GM19395 (cell line): ENCODE results near the gene RNU2-63P.
A peak's percentile ranks its signal among the peaks of the same experiment; 100 is the strongest.
"Not testable (repeated sequence)": the region's sequence is repeated elsewhere in the genome, so short reads cannot be mapped to it uniquely, and the experiment has no call there.

Experiments
- ATAC-seq: cut with Tn5 transposase; IDR thresholded peaks from one replicate; pipeline ENCODE4 v1.9.1; 2021; ENCODE audit warnings: mild to moderate bottlenecking, moderate library complexity; ENCODE audit not compliant: unreplicated experiment

Gene RNU2-63P

DNA sequence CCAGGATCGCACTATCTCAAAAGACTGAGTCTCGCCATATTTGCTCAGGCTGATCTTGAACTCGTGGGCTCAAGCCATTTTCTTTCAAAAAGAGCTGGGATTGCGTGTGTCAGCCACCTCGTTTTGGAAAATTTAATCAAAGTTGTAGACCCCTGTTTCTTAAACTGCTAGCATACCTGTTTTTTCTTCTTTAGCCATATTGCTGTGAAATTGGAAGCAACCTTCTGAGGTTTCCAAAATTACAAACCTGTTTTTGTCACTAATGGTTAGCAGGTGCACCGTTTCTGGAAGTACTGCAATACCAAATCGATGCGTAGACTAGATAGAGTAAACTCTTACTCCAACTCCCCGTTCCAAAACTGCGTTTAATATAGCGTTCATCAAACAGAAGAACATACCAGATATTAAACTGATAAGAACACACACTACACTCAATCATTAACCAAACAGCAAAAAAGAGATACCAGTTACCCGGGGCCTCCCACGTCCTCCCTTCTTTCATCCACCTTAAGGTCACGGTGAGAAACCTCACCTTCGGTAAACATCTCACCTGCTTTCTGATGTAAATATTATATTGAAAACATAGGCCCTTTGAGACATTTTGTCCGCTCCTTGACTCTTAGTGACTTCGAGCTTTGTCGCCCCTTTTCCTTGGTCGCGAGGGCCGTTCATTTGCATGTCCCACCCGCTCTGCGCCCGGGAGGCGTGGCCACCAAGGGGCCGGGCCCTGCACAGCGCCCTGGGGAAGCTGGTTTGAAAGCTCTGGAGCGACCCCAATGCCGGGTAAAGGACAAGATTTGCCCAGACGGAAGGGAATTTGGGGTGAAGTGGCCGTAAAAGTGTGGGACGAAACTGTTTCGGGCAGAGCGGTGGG is at the start of gene RNU2-63P:
RNU2-63P (minus strand) TSS at position 462 of the 874 bp plus-strand sequence.
- ATAC-seq = peak; percentile 88

DNA sequence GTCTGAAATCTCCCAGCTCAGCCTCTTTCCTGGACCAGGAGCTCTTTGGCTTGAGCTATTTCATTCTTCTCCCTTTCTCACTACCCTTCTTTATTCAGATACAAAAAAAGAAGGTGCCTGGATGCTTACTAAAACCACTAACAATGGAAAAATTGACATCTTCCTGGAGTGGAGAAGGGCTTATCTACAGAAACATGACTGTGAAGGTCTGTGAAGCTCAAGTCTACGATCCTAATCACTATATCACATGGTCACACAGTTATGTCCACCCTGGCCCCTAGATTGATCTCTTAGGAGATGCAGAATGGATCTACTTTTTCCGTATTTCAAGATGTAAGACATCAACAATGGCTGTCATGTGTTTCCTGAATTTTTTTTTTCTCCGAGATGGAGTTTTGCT is 44.9 kb upstream of the RNU2-63P start:
- no peak for ATAC-seq

DNA sequence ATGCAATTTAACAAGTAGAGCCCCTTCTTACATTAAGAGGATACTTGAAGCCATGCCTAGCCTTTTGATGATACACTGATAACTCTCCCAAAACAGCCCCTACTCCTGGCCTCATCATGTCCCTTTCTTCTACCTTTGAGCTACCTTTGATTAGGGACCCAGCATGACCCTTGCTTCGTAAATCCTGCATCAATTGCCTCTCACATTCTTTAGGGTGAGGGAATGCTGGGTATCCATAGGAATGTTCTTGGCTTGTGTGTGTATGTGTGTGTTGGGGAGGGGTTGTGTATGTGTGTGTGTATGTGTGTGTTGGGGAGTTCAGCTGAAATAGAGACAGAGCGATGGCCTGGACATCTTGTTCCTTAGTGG is 44.5 kb upstream of the RNU2-63P start:
- no peak for ATAC-seq

DNA sequence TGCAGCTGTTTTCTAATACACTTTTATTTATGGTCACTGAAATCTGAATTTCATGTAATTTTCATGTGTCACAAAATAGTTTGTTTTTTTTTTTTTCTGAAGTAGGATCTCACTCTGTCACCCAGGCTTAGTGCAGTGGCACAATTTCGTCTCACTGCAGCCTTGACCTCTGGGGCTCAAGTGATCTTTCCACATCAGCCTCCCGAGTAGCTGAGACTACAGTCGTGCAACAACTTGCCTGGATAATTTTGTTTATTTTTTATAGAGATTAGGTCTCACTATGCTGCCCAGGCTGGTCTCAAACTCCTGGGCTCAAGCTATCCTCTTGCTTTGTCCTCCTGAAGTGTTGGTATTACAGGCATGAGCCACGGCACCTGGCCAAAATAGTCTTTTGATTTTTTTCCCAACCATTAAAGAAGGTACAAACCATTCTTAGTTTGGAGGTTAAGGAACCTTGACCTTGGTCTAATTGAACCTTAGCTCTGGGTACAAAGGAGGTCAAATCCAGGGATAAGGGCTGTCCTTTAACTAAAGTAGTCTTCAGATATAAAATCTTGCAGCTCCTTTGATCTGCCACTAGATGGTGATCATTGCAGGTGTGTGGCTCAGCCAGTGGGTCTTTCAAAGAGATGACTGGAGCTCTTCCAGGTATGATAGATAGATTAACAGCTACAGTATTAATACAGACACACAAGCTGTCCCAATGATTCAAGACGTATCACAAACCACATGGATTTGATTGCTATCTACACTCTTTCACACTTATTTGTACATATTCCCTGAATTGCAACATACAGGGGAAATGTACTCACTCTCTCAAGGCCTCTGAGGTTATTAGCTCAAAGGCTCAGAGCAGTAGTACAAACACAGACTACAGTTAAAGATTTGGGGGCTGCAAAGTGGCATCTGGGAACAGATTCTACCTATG is 43.9 kb upstream of the RNU2-63P start:
- peak; percentile 40 for ATAC-seq

DNA sequence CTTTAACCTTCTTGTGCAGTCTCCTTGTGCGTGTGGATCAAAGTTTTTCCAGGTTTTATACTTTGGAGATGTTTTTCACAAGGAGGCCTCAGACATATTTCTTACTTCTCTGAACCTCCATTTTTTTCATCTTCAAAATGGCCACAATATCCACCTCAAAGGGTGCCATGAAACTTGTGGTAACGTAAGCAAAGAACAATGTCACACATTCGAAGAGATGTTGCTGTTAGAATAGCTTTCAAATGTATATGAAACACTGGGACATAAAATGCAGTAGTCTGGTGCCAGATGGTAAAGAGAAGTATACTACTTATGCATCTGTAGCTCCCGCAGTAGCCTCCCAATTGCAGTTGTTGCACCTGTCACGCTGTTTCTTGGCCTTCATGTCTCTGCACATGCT is 41.8 kb upstream of the RNU2-63P start:
- ATAC-seq = no peak

DNA sequence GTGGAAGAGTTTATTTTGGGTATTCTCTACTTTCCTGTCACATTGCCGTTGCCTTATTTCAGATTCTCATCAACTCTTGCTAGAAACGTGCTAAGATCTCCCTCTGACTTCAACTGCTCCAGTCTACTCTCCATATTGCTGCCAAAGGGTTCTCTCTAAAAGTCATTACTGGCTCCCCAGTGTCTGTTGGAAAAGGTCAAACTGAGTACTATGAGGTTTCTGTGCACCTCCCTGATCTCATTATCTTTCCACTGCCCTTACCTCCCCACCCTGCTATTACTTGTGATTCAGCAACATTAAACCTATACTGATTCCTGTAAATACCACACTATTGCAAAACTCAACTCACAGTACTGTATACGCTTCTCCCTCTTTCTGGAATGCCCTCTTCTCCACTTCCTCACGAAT is 41.1 kb upstream of the RNU2-63P start:
- no peak for ATAC-seq

DNA sequence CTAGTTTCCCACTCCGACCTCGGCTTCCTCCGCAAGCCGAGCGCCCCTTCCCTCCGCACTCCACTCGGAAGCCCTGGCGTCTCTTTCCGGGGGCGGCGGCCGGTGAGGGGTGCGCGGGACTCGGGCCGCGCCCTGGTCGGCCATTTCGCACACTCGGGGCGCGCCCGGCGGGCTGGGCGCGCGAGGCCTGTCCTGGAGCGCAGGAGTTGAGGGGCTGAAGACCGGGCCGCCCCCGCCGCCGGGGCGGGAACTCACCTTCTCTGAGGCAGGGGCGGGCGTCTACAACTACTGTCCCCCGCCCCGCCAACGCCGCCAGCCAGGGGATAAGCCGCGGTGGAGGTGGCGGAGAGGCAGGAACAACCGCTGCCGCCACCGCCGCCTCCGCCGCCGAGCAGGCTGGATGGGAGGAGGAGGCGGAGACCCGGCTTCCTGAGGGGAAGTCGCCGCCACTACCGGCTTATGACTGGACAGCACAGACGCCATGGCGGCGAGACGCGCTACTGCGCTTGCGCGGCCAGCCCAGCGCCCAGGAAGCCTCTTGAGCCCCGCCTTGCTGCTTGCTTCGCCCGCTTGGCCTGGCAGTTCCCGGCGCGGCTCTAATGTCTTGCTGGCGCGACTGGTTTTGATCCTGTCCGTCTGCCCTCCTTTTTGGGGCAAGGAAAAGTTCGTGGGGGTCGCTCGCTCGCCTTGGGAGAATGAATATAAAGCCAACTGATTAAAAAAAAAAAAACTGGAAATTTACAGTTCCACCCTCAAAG is 39.2 kb upstream of the RNU2-63P start, which contains the start of gene KRCC1:
KRCC1 (minus strand) TSS at position 413 of the 758 bp plus-strand sequence. CDS start 27,220 bp downstream, outside the sequence.
- ATAC-seq = peak; percentile 91

DNA sequence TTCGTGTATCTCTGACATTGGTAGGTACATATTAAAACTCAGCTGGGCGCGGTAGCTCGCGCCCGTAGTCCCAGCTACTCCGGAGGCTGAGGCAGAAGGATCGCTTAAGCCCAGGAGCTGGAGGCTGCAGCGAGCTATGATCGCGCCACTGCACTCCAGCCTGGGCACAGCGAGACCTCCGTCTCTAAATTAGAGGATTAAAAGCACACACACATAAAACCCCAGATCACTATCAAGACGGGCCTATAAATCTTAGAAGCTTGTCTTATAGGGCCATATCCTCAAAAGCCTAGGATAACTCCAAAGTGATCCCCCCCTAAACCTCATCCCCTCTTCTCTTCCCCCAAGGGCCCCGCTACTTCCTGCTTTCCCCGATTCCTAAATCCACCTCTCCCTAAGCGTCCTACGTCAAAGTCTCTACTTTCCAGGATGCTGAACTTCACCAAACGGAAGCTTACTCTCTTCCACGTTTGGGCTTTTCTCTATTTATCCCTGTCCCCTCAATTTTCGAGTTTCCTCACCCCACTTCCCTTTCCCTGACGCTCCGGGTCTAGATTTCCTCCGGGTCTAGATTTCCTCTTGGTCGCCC is 38.5 kb upstream of the RNU2-63P start:
- ATAC-seq = peak; percentile 1

DNA sequence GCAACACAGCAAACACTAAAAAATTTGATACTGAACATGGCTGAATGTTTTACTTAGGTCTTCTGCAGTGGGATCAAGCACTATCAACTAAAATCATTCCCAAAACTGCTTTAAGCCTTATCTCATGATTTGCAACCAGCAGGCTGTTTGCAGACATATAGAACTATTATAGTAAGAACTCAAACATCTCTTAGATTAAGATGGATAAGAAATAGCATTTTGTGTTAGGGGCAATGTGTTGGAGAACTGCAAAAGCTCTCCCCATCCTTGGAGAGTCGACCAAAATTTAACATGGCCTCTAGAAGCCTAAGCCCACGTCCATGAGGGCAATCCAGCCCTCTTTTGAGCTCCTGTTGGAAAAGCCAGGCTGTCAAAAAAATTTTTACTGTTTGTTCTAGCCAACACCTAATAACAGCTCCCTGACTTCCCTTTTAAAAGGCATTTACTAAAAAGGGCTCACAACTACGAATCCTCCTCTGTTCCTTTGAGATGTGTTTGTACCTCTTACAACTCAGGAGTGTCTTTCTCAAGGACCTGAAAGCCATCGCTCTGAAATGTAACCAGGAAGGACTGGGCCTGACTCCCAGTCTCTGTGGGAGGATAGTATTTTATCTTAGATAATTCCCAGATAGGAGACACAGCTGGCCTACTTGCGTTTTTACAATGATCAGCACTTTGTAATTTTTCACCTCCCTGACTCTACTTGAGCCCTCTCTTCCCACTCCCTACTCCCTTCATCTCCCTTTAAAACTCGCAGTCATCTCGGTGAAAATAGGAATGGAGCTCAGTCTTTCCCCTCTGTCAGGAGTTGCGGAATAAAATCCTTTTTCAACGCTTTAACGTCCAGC is 37.8 kb upstream of the RNU2-63P start:
- ATAC-seq = no peak

DNA sequence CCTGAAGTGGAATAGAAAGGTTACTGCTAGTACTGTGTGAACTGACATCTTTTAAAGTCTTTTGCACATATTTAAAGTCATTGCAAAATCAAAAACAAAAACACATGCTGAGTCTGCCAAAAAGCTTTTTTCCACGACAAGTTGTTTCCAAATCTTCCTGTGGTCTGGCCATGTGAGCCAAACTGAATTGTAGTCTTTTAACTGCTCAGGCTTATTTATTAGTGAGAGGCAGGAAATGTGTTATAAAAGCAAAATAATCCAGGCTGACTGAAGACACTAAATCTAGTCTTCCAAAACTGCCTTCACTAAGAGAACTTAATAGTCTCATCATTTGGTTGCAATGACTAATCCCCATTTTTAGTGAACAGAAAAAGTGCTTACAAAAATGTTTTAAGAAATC is 36.9 kb upstream of the RNU2-63P start:
- ATAC-seq = no peak

DNA sequence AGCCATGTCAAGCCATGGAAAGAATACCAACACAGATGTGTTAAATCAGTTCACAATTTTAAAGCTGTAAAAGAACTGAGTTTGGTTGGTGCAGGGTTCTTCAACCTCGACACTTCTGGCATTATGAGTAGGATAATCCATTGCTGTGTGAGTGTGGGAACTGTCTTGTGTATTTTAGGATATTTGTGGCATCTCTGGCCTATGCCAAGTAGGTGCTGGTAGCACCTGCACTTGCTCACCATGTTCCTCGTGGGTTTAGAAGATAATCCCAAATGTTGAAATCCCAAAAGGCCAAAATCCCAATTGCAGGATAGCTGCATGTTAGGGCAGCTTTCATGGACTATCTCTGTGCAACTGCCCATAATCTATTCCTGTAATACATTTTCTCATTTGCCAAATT is 35.4 kb upstream of the RNU2-63P start:
- no peak for ATAC-seq

DNA sequence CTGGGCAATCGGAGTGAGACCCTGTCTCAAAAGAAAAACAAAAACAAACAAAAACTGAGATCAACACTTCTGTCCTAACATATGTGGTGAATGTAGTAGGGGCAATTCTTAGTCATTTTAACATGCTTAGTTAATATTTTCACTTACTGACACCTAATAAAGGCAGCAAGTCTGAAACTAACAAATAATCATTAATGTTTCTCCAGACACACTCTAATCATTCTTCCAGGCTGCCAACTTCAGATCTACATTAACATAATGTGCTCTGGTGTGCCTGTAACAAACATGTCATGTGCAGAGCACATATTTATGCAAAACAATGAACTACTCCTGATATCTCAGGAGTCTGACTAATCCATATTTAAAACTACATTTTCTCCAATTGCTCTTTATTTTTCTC is 33.3 kb upstream of the RNU2-63P start:
- ATAC-seq = no peak

DNA sequence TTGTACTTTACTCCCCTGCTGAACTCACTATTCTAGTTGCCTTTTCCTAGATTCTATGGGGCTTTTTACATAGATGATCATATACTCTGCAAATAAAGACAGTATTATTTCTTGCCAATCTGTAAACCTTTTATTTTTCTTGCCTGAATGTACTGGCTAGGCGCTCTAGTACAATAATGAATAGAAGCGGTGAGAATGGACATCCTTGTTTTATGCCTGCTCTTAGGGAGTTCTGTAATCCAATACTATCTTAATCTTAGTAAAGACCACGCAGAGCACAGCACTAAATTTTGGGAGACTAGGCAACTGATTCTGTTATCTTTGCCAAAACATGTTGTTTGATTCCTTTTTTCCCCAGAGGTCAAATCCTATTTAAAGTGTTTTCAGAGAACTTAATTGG is 32.2 kb upstream of the RNU2-63P start:
- ATAC-seq = no peak

DNA sequence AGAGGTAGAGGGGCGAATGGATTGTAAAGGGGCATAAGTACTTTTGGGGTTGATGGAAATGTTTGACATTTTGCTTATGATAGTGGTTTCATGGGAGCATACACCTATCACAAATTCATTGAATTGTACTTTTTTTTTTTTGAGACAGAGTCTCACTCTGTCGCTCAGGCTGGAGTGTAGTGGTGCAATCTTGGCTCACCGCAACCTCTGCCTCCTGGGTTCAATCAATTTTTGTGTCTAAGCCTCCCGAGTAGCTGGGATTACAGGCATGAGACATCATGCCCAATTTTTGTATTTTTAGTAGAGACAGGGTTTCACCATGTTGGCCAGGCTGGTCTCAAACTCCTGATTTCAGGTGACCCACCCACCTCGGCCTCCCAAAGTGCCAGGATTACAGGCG is 29.2 kb upstream of the RNU2-63P start:
- not testable (repeated sequence) for ATAC-seq

DNA sequence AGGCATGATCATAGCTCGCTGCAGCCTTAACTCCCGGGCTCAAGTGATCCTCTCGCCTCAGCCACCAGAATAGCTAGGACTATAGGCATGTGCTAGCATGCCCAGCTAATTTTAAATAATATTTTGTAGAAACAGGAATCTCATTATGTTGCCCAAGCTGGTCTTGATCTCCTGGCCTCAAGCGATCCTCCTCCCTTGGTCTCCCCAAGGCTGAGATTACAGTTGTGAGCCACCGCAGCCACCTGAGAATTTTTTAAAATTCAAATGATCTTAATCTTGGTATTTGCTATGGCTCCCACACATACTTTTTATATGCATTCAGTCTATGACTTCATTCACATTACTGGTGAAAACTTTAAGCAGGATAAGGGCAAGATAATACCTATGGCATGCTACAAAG is 26.1 kb upstream of the RNU2-63P start:
- ATAC-seq = no peak

DNA sequence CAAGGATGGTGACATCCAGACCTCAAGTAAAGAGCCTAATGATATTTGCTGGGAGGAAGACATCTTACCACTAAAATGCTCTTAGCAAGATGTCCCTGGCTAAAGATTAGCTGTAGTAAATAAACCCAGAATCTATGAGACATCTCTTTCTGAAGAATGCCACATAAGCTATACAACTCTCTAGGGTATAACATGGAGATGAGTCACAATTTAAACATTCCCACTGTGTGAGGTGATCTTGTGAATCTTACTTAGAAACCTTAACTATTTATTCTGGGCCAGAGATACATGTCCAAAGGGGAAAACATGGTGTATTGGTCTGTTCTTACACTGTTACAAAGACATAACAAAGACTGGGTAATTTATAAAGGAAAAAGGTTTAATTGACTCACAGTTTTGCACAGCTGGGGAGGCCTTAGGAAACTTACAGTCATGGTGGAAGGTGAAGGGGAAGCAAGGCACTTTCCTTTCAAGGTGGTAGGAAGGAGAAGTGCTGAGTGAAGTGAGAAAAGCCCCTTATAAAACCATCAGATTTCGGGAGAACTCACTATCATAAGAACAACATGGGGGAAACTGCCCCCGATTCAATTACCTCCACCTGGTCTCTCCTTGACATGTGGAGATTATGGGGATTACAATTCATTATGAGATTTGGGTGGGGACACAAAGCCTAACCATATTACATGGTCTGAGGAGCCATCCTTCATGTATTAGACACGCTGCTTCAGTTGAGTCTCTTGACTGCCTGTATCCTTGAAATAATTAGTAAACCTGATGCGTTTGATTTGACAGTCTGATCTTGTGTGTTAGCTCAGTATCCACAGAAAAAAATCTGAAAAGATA is 22.1 kb upstream of the RNU2-63P start:
- no peak for ATAC-seq

DNA sequence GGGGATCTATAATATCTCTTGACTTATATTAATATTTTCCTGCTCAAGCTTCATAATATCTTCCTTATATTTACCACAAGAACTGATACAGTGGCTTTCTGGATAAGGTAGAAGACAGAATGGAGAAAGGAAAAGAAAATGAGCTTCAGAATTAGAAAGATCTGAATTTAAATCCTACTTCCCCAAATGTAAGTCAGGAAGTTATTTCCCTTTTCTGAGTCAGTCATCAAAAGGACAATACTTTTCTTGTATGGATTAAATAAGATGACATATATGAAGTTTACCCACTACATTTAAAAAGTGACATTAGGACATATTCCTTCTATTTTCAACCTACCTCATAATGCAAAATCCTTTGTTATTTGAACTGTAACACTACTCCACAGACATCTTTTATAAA is 20.3 kb upstream of the RNU2-63P start:
- ATAC-seq = no peak

DNA sequence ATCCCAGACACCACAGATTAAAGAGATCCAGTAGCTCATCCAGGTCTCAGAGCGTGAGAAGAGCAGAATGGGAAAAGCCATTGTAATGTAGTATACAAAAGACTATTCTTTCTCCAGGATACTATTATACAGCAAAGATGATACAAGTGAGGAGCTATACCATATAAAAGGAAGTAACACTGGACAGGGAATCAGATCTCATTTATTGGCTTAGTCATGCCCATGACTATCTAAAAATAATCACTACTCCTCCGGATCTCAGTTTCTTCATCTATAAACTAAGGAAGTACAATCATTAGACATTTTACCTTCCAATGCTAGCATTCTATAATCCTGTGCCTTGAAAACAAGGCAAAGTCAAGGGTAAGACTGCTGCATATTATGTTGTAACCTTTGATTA is 19.8 kb upstream of the RNU2-63P start:
- no peak for ATAC-seq
